HCT116 (cell line): ENCODE data around the gene VPS41. TPM values are rescaled to one million over a fixed set of nuclear protein-coding genes. Genes with fewer than 3 reads are reported as not detected.

Experiments
- ATAC-seq: fragments of 200-7000 bp; cut with Tn5 transposase; 2 replicates; pipeline ENCODE4 v1.9.1; 2020; ENCODE audit warnings: mild to moderate bottlenecking, moderate library complexity
- BruUV-seq: library from RNA; stranded (reverse); fragments of 400-500 nt; replicated peaks from 2 replicates; lab custom pipeline; 2021; lab: Mats Ljungman, UMichigan
- CTCF ChIA-PET: fragments of 300-600 bp; sonication (Branson Sonifier 250); formaldehyde crosslinking; loops from one replicate; lab custom pipeline; 2021; ENCODE audit warnings: antibody characterized with exemption; lab: Charles Lee
- POLR2A ChIA-PET: fragments of 300-600, 350-600 bp; sonication (Branson Sonifier 250); formaldehyde crosslinking; loops from one replicate; lab custom pipeline; 2021; ENCODE audit warnings: antibody characterized with exemption; lab: Charles Lee
- RAD21 ChIA-PET, 2 experiments: fragments of 300-600 bp; sonication (Branson Sonifier 250); formaldehyde crosslinking; loops; one replicate each; lab custom pipeline; 2023; ENCODE audit warnings: low total read pairs in 2 of 2; ENCODE audit not compliant: uncharacterized antibody in 2 of 2, unreplicated experiment in 2 of 2, low non-redundant PET in 1 of 2; lab: Charles Lee
- DNase-seq: peaks from one replicate; pipeline ENCODE4 v3.0.0-alpha.2; 2010; ENCODE audit warnings: low read depth, low spot score
- H2AFZ ChIP-seq: fragments of 200-600 bp; shearing (Covaris generic), sonication (generic); 2 replicates; pipeline ENCODE4 v1.6.1; 2017; ENCODE audit warnings: low read depth, mixed run types, mixed read lengths, antibody characterized with exemption, low read length; ENCODE audit not compliant: poor library complexity, severe bottlenecking
- H3K27ac ChIP-seq: 2 replicates; pipeline ENCODE4 v1.5.1; 2012; ENCODE audit warnings: low read depth, low read length
- H3K27me3 ChIP-seq: fragments of 200-600 bp; sonication (generic); 2 replicates; pipeline ENCODE4 v1.6.1; 2016; ENCODE audit warnings: mixed run types, low read length, mixed read lengths; ENCODE audit not compliant: insufficient read depth
- H3K36me3 ChIP-seq, 2 experiments: fragments of 200-500 bp in 1 of 2; fragments of 200-600 bp in 1 of 2; sonication (Bioruptor generic) in 1 of 2; sonication (generic) in 1 of 2; 2 replicates each; pipeline versions ENCODE4 v1.5.1 to v1.6.1; 2014 to 2016; ENCODE audit warnings: low read length in 2 of 2, inconsistent platforms in 1 of 2, mixed read lengths in 1 of 2, mixed run types in 1 of 2; ENCODE audit not compliant: insufficient read depth in 2 of 2, control insufficient read depth in 1 of 2
- H3K4me1 ChIP-seq, 2 experiments: fragments of 200-600 bp in 1 of 2; sonication (generic) in 1 of 2; 2 replicates each; pipeline versions ENCODE4 v1.5.1 to v1.6.1; 2012 to 2017; ENCODE audit warnings: low read length in 2 of 2, inconsistent platforms in 1 of 2, mild to moderate bottlenecking in 1 of 2, mixed read lengths in 1 of 2, mixed run types in 1 of 2, moderate library complexity in 1 of 2; ENCODE audit not compliant: insufficient read depth in 2 of 2, control insufficient read depth in 1 of 2
- H3K4me2 ChIP-seq: fragments of 200-600 bp; sonication (generic); 2 replicates; pipeline ENCODE4 v1.6.1; 2017; ENCODE audit warnings: mixed run types, low read length, mixed read lengths
- H3K4me3 ChIP-seq, 2 experiments: fragments of 200-600 bp in 1 of 2; sonication (generic) in 1 of 2; replicated peaks in 1 of 2; 2 replicates each; pipeline ENCODE4 v1.5.1; 2011 to 2016; ENCODE audit warnings: low read length in 2 of 2, control low read depth in 1 of 2, low read depth in 1 of 2, mild to moderate bottlenecking in 1 of 2, mixed read lengths in 1 of 2, mixed run types in 1 of 2
- H3K79me2 ChIP-seq: fragments of 200-600 bp; sonication (generic); 2 replicates; pipeline ENCODE4 v1.6.1; 2017; ENCODE audit warnings: mild to moderate bottlenecking, mixed run types, low read length, moderate library complexity, mixed read lengths; ENCODE audit not compliant: insufficient read depth
- H3K9ac ChIP-seq: fragments of 200-600 bp; sonication (generic); 2 replicates; pipeline ENCODE4 v1.6.1; 2016; ENCODE audit warnings: low read length, mixed read lengths
- H3K9me2 ChIP-seq: fragments of 200-600 bp; sonication (generic), shearing (Covaris generic); 2 replicates; pipeline ENCODE4 v1.6.1; 2017; ENCODE audit warnings: mixed run types, mild to moderate bottlenecking, moderate library complexity; ENCODE audit not compliant: insufficient read depth
- H3K9me3 ChIP-seq, 2 experiments: fragments of 200-500 bp in 1 of 2; fragments of 200-600 bp in 1 of 2; sonication (Bioruptor generic) in 1 of 2; sonication (generic) in 1 of 2; 2 replicates each; pipeline ENCODE4 v1.6.1; 2014 to 2017; ENCODE audit warnings: low read length in 2 of 2, mixed read lengths in 2 of 2, inconsistent platforms in 1 of 2, low read depth in 1 of 2, mild to moderate bottlenecking in 1 of 2, mixed run types in 1 of 2, moderate library complexity in 1 of 2; ENCODE audit not compliant: control insufficient read depth in 1 of 2, insufficient read depth in 1 of 2
- H4K20me1 ChIP-seq: fragments of 200-600 bp; sonication (generic), shearing (Covaris generic); 2 replicates; pipeline ENCODE4 v1.6.1; 2017; ENCODE audit warnings: mixed run types, mild to moderate bottlenecking, moderate library complexity; ENCODE audit not compliant: insufficient read depth
- CBX3 ChIP-seq: IDR thresholded peaks from 2 replicates; pipeline ENCODE4 v1.6.1; 2012; ENCODE audit warnings: low read depth
- EGR1 ChIP-seq: IDR thresholded peaks from 2 replicates; pipeline ENCODE4 v1.6.1; 2012; ENCODE audit warnings: low read depth
- ELF1 ChIP-seq: IDR thresholded peaks from 2 replicates; pipeline ENCODE4 v1.6.1; 2012; ENCODE audit warnings: low read depth, borderline replicate concordance
- FOSL1 ChIP-seq: IDR thresholded peaks from 2 replicates; pipeline ENCODE4 v1.6.1; 2012; ENCODE audit warnings: low read depth
- JUND ChIP-seq: IDR thresholded peaks from 2 replicates; pipeline ENCODE4 v1.6.1; 2012
- RAD21 ChIP-seq: IDR thresholded peaks from 2 replicates; pipeline ENCODE4 v1.6.1; 2012; ENCODE audit warnings: low read depth, mild to moderate bottlenecking
- SP1 ChIP-seq: IDR thresholded peaks from 2 replicates; pipeline ENCODE4 v1.6.1; 2012; ENCODE audit warnings: low read depth
- ZFX ChIP-seq: fragments of 450-650 bp; IDR thresholded peaks from 2 replicates; pipeline ENCODE4 v1.6.1; 2017
- intact Hi-C: fragments of 100-400 bp; cut with micrococcal nuclease; formaldehyde crosslinking; loops from 2 replicates; pipeline ENCODE4 v1.10.0; 2022
- total RNA-seq: library from RNA; stranded (reverse); gene quantifications from one replicate; pipeline ENCODE4 v1.2.1, GENCODE V29; 2021; ENCODE audit not compliant: unreplicated experiment
- TF ChIP-seq, protein P1 (sequence below): IDR thresholded peaks from 2 replicates; pipeline ENCODE4 v1.6.1; 2012
- TF ChIP-seq, protein P2 (sequence below): IDR thresholded peaks from 2 replicates; pipeline ENCODE4 v1.6.1; 2012; ENCODE audit warnings: low read depth

VPS41 gene
- total RNA-seq, 1 experiment from 2014 or later: 72.2 TPM

DNA sequence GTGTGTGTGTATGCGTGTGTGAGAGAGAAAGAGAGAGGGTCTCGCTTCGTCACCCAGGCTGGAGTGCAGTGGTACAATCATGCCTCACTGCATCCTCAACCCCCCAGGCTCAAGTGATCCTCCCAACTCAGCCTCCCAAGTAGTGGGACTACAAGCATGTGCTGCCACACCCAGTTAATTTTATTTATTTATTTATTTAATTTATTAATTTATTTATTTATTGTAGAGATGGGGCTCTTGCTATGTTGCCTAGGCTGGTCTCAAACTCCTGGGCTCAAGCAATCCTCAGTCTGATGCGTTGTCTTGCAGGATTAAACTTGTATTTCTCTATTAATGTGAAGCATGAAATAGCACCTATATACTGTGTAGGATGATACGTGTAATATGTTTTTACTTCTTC is 46.9 kb upstream of the VPS41 start:
- H3K9me2 ChIP-seq: no peaks in the 10 kb centered on the region
- ChIA-PET CTCF (no interaction called here), POLR2A (no interaction called here), RAD21 (no interaction called here)
- intact Hi-C loops: no loop called here
- no peak overlapping the region for H3K4me3 ChIP-seq
- H3K4me1 ChIP-seq: no peaks in the 10 kb centered on the region
- H3K27ac ChIP-seq: no peak overlapping the region
- no peak overlapping the region for H3K4me2 ChIP-seq
- H2AFZ ChIP-seq: no peak overlapping the region
- no peaks in the 10 kb centered on the region for H3K36me3 ChIP-seq
- BruUV-seq: no TSS peak
- no peaks in the 10 kb centered on the region for H3K79me2 ChIP-seq
- H3K9ac ChIP-seq: no peak overlapping the region
- TF ChIP-seq, protein P1, sequence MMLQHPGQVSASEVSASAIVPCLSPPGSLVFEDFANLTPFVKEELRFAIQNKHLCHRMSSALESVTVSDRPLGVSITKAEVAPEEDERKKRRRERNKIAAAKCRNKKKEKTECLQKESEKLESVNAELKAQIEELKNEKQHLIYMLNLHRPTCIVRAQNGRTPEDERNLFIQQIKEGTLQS: no peak
- no peak for TF ChIP-seq RAD21
- no peak for TF ChIP-seq FOSL1
- TF ChIP-seq SP1: no peak
- TF ChIP-seq JUND: no peak
- no peak for TF ChIP-seq ZFX
- no peaks in the 10 kb centered on the region for H3K9me3 ChIP-seq
- ATAC-seq (no peak), DNase-seq (no peak)
- peaks cover 2% of the 10 kb centered on the region for H3K27me3 ChIP-seq
- H4K20me1 ChIP-seq: no peaks in the 10 kb centered on the region

DNA sequence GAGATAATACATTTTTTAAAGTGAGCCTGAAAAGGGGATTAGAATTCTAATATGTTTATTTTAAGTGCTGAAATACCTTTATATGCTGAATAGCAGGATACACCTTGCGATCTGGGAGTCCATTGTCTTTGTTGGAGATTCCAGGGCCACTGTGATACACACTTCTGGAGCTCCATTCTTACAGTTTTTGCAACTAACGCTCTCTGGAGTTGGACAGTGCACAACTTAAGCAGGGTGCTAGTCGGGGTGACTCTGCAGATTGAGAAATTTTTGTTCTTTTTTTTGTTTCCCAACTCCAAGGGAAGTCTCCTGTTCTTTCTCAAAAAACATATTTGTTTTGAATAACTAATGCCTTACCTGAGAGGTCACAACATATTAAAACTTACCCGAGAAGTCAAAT is 45.0 kb upstream of the VPS41 start:
- Histone ChIP-seq H3K9me3 (no peaks in the 10 kb centered on the region), H3K4me3 (no peak overlapping the region), H3K79me2 (no peaks in the 10 kb centered on the region), H3K27ac (no peak overlapping the region), H3K27me3 (no peaks in the 10 kb centered on the region; the same call in 1 of the 2 replicates), H3K9me2 (no peaks in the 10 kb centered on the region), H3K4me2 (no peak overlapping the region), H3K36me3 (no peaks in the 10 kb centered on the region), H3K9ac (no peak overlapping the region), H2AFZ (no peak overlapping the region), H4K20me1 (no peaks in the 10 kb centered on the region), H3K4me1 (no peaks in the 10 kb centered on the region; a peak in 1 of 4 replicates)
- DNase-seq (no peak), ATAC-seq (no peak)
- RAD21 ChIA-PET: no interaction called here
- POLR2A ChIA-PET: no interaction called here
- CTCF ChIA-PET: no interaction called here
- BruUV-seq: no TSS peak
- intact Hi-C loops: no loop called here
- TF ChIP-seq JUND (no peak), ELF1 (no peak), CBX3 (no peak), EGR1 (no peak)
- TF ChIP-seq, protein P2, sequence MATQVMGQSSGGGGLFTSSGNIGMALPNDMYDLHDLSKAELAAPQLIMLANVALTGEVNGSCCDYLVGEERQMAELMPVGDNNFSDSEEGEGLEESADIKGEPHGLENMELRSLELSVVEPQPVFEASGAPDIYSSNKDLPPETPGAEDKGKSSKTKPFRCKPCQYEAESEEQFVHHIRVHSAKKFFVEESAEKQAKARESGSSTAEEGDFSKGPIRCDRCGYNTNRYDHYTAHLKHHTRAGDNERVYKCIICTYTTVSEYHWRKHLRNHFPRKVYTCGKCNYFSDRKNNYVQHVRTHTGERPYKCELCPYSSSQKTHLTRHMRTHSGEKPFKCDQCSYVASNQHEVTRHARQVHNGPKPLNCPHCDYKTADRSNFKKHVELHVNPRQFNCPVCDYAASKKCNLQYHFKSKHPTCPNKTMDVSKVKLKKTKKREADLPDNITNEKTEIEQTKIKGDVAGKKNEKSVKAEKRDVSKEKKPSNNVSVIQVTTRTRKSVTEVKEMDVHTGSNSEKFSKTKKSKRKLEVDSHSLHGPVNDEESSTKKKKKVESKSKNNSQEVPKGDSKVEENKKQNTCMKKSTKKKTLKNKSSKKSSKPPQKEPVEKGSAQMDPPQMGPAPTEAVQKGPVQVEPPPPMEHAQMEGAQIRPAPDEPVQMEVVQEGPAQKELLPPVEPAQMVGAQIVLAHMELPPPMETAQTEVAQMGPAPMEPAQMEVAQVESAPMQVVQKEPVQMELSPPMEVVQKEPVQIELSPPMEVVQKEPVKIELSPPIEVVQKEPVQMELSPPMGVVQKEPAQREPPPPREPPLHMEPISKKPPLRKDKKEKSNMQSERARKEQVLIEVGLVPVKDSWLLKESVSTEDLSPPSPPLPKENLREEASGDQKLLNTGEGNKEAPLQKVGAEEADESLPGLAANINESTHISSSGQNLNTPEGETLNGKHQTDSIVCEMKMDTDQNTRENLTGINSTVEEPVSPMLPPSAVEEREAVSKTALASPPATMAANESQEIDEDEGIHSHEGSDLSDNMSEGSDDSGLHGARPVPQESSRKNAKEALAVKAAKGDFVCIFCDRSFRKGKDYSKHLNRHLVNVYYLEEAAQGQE: no peak
- TF ChIP-seq, protein P1: no peak
